Lower leg skin (tissue), 3 donors: Measurements from ENCODE around the gene C1orf87.

Experiments used
- POLR2A ChIP-seq, 2 donors: fragments of 450-650 bp; IDR thresholded peaks; one replicate each; pipeline ENCODE4 v1.6.1; 2016 to 2017; ENCODE audit warnings: antibody characterized with exemption in 2 of 2, mild to moderate bottlenecking in 1 of 2, moderate library complexity in 1 of 2
- TF ChIP-seq, protein P1 (sequence below), 3 donors: fragments of 450-650 bp; IDR thresholded peaks; one replicate each; pipeline ENCODE4 v1.5.1; 2016; ENCODE audit warnings: antibody characterized with exemption in 3 of 3, mild to moderate bottlenecking in 3 of 3, moderate library complexity in 2 of 3

- TF ChIP-seq, protein P1, sequence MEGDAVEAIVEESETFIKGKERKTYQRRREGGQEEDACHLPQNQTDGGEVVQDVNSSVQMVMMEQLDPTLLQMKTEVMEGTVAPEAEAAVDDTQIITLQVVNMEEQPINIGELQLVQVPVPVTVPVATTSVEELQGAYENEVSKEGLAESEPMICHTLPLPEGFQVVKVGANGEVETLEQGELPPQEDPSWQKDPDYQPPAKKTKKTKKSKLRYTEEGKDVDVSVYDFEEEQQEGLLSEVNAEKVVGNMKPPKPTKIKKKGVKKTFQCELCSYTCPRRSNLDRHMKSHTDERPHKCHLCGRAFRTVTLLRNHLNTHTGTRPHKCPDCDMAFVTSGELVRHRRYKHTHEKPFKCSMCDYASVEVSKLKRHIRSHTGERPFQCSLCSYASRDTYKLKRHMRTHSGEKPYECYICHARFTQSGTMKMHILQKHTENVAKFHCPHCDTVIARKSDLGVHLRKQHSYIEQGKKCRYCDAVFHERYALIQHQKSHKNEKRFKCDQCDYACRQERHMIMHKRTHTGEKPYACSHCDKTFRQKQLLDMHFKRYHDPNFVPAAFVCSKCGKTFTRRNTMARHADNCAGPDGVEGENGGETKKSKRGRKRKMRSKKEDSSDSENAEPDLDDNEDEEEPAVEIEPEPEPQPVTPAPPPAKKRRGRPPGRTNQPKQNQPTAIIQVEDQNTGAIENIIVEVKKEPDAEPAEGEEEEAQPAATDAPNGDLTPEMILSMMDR (IDR thresholded peaks at IDR 0.05): no peak
- TF ChIP-seq POLR2A (IDR thresholded peaks at IDR 0.05): no peak
Observed at GRCh38 chr1:60101516-60101915, 27.9 kb upstream of the C1orf87 start.
